Measurements from ENCODE around the gene PHLDA1. TPM values are rescaled to one million over a fixed set of nuclear protein-coding genes. Genes with fewer than 3 reads are reported as not detected.

PHLDA1 gene
- total RNA-seq, 2 donors from 2014 or later: 23.3 to 51.9 TPM

- H3K36me3 Mint-ChIP-seq (ENCODE audit: low read depth): peaks cover 6% of the 10 kb centered on the region
- H3K27me3 Mint-ChIP-seq: no peaks in the 10 kb centered on the region
- no peaks in the 10 kb centered on the region for H3K9me3 Mint-ChIP-seq
- peak overlapping the region; percentile 75 for H3K4me3 Mint-ChIP-seq
- peaks cover 40% of the 10 kb centered on the region for H3K4me1 Mint-ChIP-seq
- peak overlapping the region; percentile 95 for H3K27ac Mint-ChIP-seq
- peak; percentile 80 for ATAC-seq (replicated peaks)
These were observed 53.5 kb downstream of the PHLDA1 start for GRCh38 chr12:75977952-75978671.

- H3K4me1 Mint-ChIP-seq: peaks cover 37% of the 10 kb centered on the region
- ATAC-seq (replicated peaks): peak; percentile 5
- no peaks in the 10 kb centered on the region for H3K27me3 Mint-ChIP-seq
- H3K9me3 Mint-ChIP-seq: no peaks in the 10 kb centered on the region
- peak overlapping the region; percentile 95 for H3K27ac Mint-ChIP-seq
- H3K4me3 Mint-ChIP-seq: peak overlapping the region; percentile 75
- peaks cover 6% of the 10 kb centered on the region for H3K36me3 Mint-ChIP-seq (ENCODE audit: low read depth)
These were observed 54.0 kb downstream of the PHLDA1 start for GRCh38 chr12:75977590-75977951.

- H3K27me3 Mint-ChIP-seq: no peaks in the 10 kb centered on the region
- peaks cover 40% of the 10 kb centered on the region for H3K4me1 Mint-ChIP-seq
- peak overlapping the region; percentile 95 for H3K27ac Mint-ChIP-seq
- peak overlapping the region; percentile 75 for H3K4me3 Mint-ChIP-seq
- ATAC-seq (replicated peaks): no peak
- H3K36me3 Mint-ChIP-seq (ENCODE audit: low read depth): peaks cover 6% of the 10 kb centered on the region
- H3K9me3 Mint-ChIP-seq: peaks cover 4% of the 10 kb centered on the region
These were observed 54.7 kb downstream of the PHLDA1 start for GRCh38 chr12:75976913-75977312.

- no peaks in the 10 kb centered on the region for H3K27me3 Mint-ChIP-seq
- peak overlapping the region; percentile 95 for H3K27ac Mint-ChIP-seq
- peak overlapping the region; percentile 20 for H3K4me3 Mint-ChIP-seq
- H3K9me3 Mint-ChIP-seq: peaks cover 4% of the 10 kb centered on the region
- no peak for ATAC-seq (replicated peaks)
- H3K4me1 Mint-ChIP-seq: peaks cover 39% of the 10 kb centered on the region
- H3K36me3 Mint-ChIP-seq (ENCODE audit: low read depth): peaks cover 6% of the 10 kb centered on the region
These were observed 55.5 kb downstream of the PHLDA1 start for GRCh38 chr12:75976113-75976512.

GRCh38 chr12:75975702-75976101 is 55.9 kb downstream of the PHLDA1 start:
- H3K36me3 Mint-ChIP-seq (ENCODE audit: low read depth): peaks cover 6% of the 10 kb centered on the region
- peak overlapping the region; percentile 20 for H3K4me3 Mint-ChIP-seq
- H3K27ac Mint-ChIP-seq: peak overlapping the region; percentile 95
- H3K27me3 Mint-ChIP-seq: no peaks in the 10 kb centered on the region
- ATAC-seq (replicated peaks): no peak
- H3K9me3 Mint-ChIP-seq: peaks cover 4% of the 10 kb centered on the region
- H3K4me1 Mint-ChIP-seq: peaks cover 36% of the 10 kb centered on the region

Other genes with a start within 250 kb of the PHLDA1 start
- gene NAP1L1, start 52.9 kb upstream of the PHLDA1 start, total RNA-seq: 100 to 1,000 TPM; 715 to 937 TPM